Psoas muscle (tissue), 8 donors: ENCODE measurements around the gene RBM44. TPM values are rescaled to one million over a fixed set of nuclear protein-coding genes. Genes with fewer than 3 reads are reported as not detected.

ENCODE experiments used
- ATAC-seq, 4 donors: fragments of 200-7000 bp; cut with Tn5 transposase; one replicate each; pipeline ENCODE4 v1.9.1; 2020; ENCODE audit warnings: moderate library complexity in 3 of 4, mild to moderate bottlenecking in 2 of 4
- DNase-seq, 2 donors: peaks; one replicate each; pipeline ENCODE4 v3.0.0-alpha.2; 2020
- H3K27ac ChIP-seq: fragments of 200-600 bp; one replicate; pipeline ENCODE4 v1.8.0; 2022
- H3K27me3 ChIP-seq, 3 donors: fragments of 200-600 bp in 1 of 3; one replicate each; pipeline versions ENCODE4 v1.6.1 to v1.8.0; 2013 to 2022; ENCODE audit warnings: low read length in 2 of 3, mild to moderate bottlenecking in 2 of 3, moderate library complexity in 1 of 3; ENCODE audit not compliant: insufficient read depth in 3 of 3
- H3K36me3 ChIP-seq, 2 donors: fragments of 200-600 bp in 1 of 2; one replicate each; pipeline versions ENCODE4 v1.6.1 to v1.8.0; 2013 to 2022; ENCODE audit warnings: low read depth in 1 of 2, mild to moderate bottlenecking in 1 of 2, moderate library complexity in 1 of 2; ENCODE audit not compliant: insufficient read depth in 1 of 2
- H3K4me1 ChIP-seq: fragments of 200-600 bp; one replicate; pipeline ENCODE4 v1.8.0; 2022
- H3K4me3 ChIP-seq: fragments of 200-600 bp; one replicate; pipeline ENCODE4 v1.8.0; 2022; ENCODE audit warnings: mild to moderate bottlenecking
- H3K9me3 ChIP-seq: fragments of 200-600 bp; one replicate; pipeline ENCODE4 v1.8.0; 2022
- WGBS, 3 donors: extraction: QIAGEN DNeasy Blood & Tissue Kit; methylation state at CpG; one replicate each; pipeline versions ENCODE4 v1.1.6 to v1.1.7; 2013; 5-methylcytosine and 5-hydroxymethylcytosine counted together
- intact Hi-C, 2 donors: fragments of 100-400 bp; cut with DNase I; formaldehyde crosslinking; loops; one replicate each; pipeline versions ENCODE4 v1.11.0 to v1.14.2; 2022
- polyA plus RNA-seq, 3 donors: library from polyadenylated mRNA; stranded (reverse); fragments of 200-250 nt; gene quantifications; one replicate each; pipeline ENCODE4 v1.2.3, GENCODE V29; 2013
- total RNA-seq, 4 donors: library from RNA; stranded (reverse); fragmentation: NEBNext Ultra II Directional in 2 of 4; extraction: Animal tissue kit (Norgen Biotek cat#: 25700) in 2 of 4; gene quantifications; one replicate each; pipeline versions ENCODE4 v1.2.1 to v1.2.4, GENCODE V29; 2021 to 2023
- TF ChIP-seq, protein P1 (sequence below): fragments of 200-600 bp; IDR thresholded peaks from one replicate; pipeline ENCODE4 v1.8.0; 2022; ENCODE audit warnings: antibody characterized with exemption
- donor health status: healthy with polysubstance abuse.
- donor health status: DM: no; HTN: no; CAD: no; lungs with moderate emphysema.
- donor health status: Bipolar disorder and iron deficiency.
- donor health status: healthy.
- donor health status: DM: yes; HTN: yes; CAD: no.
- donor health status: DM: no; HTN: no; CAD: no.
- donor health status: DM: no; HTN: no; CAD: no.
- donor health status: DM: yes; HTN: yes; CAD: no.

Gene RBM44
- total and polyA plus RNA-seq, 7 donors: 0.06 to 0.58 (median 0.38) TPM

DNA sequence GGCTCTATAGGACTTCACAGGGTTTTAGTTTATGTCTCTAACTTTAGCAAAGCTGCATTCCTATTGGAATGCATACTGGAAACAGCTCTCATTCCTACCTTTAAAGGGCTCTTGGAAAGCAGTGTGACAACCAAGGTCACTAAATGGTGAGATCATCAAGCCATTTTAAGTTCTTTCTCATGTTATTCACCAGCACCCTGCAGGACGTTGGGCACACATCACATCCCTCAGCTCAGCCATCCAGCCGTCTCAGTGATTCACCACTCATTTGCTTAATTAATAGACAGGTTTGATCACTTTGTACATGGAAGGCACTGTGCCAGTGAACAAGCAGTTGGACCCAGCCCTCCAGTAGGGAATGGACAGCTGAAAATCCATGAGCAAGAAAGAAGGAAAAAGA is 32.2 kb upstream of the RBM44 start:
- ATAC-seq: peak in 3 of 4 donors; percentile 44 to 76 (median 55)
- H3K27ac ChIP-seq: peak overlapping the region; percentile 32
- TF ChIP-seq, protein P1, sequence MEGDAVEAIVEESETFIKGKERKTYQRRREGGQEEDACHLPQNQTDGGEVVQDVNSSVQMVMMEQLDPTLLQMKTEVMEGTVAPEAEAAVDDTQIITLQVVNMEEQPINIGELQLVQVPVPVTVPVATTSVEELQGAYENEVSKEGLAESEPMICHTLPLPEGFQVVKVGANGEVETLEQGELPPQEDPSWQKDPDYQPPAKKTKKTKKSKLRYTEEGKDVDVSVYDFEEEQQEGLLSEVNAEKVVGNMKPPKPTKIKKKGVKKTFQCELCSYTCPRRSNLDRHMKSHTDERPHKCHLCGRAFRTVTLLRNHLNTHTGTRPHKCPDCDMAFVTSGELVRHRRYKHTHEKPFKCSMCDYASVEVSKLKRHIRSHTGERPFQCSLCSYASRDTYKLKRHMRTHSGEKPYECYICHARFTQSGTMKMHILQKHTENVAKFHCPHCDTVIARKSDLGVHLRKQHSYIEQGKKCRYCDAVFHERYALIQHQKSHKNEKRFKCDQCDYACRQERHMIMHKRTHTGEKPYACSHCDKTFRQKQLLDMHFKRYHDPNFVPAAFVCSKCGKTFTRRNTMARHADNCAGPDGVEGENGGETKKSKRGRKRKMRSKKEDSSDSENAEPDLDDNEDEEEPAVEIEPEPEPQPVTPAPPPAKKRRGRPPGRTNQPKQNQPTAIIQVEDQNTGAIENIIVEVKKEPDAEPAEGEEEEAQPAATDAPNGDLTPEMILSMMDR: no peak

DNA sequence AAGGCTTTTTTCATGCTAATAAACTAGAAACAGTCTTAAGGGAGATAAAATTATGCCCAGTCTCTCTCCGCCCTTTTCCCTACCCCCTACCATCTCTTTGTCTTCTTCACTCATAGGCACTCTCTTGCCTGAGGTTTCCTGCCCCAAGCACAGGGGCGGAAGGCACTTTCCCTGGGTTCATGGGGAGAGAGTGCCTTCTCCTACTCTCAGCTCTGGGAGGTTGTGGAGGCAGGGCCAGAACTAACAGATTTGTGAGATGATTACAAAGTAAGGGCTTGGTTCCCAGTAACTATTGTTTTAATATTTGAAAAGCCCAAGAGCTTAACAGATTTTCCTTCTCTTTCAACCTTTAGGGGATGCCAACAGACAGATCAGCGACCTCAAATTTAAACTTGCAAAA is 26.1 kb upstream of the RBM44 start:
- no peaks in the 10 kb centered on the region for H3K9me3 ChIP-seq
- H3K27ac ChIP-seq: no peak overlapping the region
- TF ChIP-seq, protein P1: no peak
- no peak for ATAC-seq
- H3K36me3 ChIP-seq: peaks cover 8 to 94% of the 10 kb centered on the region in 2 donors
- DNase-seq: no peak
- intact Hi-C loops: no loop called here
- WGBS, 3 donors: 91 to 96% (median 93%) methylated on average over 3 of the region's 3 CpGs
- H3K4me1 ChIP-seq: no peaks in the 10 kb centered on the region
- no peak overlapping the region for H3K4me3 ChIP-seq
- H3K27me3 ChIP-seq: no peaks in the 10 kb centered on the region

More for the DNA sequence above, 32.2 kb upstream of the RBM44 start:
- no peak for DNase-seq
- H3K4me1 ChIP-seq: peaks cover 9% of the 10 kb centered on the region
- no peaks in the 10 kb centered on the region for H3K27me3 ChIP-seq
- intact Hi-C loops: no loop called here
- no peaks in the 10 kb centered on the region for H3K9me3 ChIP-seq
- H3K36me3 ChIP-seq: peaks cover 5 to 85% of the 10 kb centered on the region in 2 donors
- no peak overlapping the region for H3K4me3 ChIP-seq
- 25 to 45% (median 39%) methylated on average over 2 of the region's 2 CpGs for WGBS, 3 donors

DNA sequence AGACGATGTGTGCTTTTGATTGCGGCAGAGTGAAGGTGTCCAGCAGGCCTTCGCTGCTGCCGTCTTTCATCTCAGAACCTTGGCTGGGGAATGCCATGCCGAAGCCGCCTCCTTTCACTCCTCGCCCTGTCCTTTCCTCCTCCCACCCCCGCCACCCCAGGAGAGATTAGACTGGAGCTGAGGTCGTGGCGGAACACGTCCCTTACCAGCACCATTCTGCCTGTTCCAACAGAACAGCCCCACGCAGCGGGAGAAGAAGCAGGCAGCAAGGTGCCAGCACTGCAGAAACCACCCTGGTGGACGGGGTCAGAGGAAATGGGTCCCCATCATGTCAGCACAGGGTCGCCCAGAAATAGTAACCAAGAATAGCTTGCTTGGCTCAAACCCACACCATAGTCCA is 24.8 kb upstream of the RBM44 start:
- peak in 2 of 4 donors; percentile 12 to 13 for ATAC-seq
- TF ChIP-seq, protein P1: no peak
- H3K27me3 ChIP-seq: no peaks in the 10 kb centered on the region
- intact Hi-C loops: no loop called here
- no peaks in the 10 kb centered on the region for H3K9me3 ChIP-seq
- no peak overlapping the region for H3K27ac ChIP-seq
- DNase-seq: no peak
- no peak overlapping the region for H3K4me3 ChIP-seq
- no peaks in the 10 kb centered on the region for H3K4me1 ChIP-seq
- peaks cover 8 to 98% of the 10 kb centered on the region in 2 donors for H3K36me3 ChIP-seq
- 88 to 92% (median 90%) methylated on average over 15 of the region's 15 CpGs for WGBS, 3 donors

DNA sequence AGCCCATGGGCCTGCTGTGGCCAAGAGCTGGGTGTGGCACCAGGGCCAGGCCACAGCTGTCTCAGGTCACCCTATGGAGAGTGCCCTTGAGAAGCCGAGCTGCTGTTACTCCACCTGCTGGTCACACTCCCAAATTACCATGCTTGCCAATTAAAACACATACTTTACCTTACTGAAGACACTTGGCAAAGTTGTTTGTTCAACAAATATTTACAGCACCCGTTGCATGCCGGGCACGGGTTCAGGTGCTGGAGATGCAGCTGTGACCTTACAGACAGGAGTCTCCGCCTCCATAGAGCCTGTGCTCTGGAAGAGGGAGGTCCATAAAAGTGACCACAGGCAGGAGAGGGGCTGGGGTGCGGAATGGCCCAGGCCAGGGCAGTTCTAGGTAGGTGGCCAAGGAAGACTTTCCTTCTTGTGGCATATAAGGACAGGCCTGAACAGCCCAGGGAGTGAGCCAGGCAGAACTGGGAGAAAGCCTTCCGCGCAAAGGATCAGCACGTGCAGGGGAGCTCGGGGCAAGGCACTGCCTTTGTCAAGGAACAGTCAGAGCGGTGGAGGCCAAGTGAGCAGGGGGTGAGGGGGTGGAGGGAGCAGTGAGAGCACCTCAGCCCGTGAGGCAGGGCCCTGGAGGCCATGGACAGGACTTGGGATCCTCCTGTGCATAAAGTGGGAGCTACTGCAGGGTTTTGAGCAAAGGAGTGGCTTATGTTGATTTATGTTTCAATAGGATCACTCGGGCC is 23.6 kb upstream of the RBM44 start:
- Histone ChIP-seq H3K4me3 (no peak overlapping the region), H3K4me1 (no peaks in the 10 kb centered on the region), H3K27me3 (no peaks in the 10 kb centered on the region), H3K27ac (no peak overlapping the region), H3K36me3 (peaks cover 9 to 98% of the 10 kb centered on the region in 2 donors), H3K9me3 (no peaks in the 10 kb centered on the region)
- intact Hi-C loops: no loop called here
- TF ChIP-seq, protein P1: peak; percentile 51
- peak; percentile 81 to 91 (median 86) for ATAC-seq
- WGBS, 3 donors: 78 to 83% (median 82%) methylated on average over 13 of the region's 13 CpGs
- no peak for DNase-seq
